ENCODE results near the gene UQCC3. TPM values are rescaled to one million over a fixed set of nuclear protein-coding genes. Genes with fewer than 3 reads are reported as not detected.

Gene UQCC3
- total RNA-seq, 4 donors from 2014 or later, result 4.2 to 10.9 (median 8.7) TPM

DNA sequence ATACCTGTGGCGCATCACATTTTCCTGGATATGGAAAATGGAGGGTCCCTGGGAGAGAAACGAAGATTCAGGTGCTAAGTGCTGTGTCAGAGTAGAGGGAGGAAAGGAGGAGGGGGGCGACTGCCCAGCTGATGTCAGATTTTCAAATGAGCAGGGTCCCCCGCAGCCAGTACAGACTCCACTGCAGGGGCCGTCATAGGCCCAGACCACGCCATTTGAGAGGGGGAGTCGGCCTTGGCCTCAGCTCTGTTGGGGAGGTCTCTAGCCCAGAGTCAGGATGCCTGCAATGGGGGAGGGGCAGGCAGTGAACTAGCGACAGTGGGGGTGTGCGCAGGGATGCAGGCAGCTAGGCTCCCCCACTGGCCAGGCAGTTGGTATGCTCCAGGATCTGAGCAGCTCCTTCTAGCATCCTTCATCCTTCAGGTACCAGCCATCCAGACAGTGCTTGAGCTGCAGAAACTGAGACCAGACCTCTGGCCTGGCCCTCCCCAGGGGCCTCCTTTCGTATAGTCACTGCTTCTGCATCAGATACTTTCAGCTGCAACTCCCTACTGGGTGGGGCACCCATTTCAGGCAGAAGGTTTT, 35.9 kb downstream of the UQCC3 start, which contains the start of the genes BSCL2 and GNG3:
BSCL2 (minus strand) TSS at position 148 of the 585 bp plus-strand sequence. CDS start 229 bp downstream, outside the sequence.
GNG3 (plus strand) TSS at position 400 of the 585 bp plus-strand sequence. CDS start 620 bp downstream, outside the sequence.
- TF ChIP-seq, protein P1, sequence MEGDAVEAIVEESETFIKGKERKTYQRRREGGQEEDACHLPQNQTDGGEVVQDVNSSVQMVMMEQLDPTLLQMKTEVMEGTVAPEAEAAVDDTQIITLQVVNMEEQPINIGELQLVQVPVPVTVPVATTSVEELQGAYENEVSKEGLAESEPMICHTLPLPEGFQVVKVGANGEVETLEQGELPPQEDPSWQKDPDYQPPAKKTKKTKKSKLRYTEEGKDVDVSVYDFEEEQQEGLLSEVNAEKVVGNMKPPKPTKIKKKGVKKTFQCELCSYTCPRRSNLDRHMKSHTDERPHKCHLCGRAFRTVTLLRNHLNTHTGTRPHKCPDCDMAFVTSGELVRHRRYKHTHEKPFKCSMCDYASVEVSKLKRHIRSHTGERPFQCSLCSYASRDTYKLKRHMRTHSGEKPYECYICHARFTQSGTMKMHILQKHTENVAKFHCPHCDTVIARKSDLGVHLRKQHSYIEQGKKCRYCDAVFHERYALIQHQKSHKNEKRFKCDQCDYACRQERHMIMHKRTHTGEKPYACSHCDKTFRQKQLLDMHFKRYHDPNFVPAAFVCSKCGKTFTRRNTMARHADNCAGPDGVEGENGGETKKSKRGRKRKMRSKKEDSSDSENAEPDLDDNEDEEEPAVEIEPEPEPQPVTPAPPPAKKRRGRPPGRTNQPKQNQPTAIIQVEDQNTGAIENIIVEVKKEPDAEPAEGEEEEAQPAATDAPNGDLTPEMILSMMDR (IDR thresholded peaks at IDR 0.05; ENCODE audit: low read depth), result no peak

DNA sequence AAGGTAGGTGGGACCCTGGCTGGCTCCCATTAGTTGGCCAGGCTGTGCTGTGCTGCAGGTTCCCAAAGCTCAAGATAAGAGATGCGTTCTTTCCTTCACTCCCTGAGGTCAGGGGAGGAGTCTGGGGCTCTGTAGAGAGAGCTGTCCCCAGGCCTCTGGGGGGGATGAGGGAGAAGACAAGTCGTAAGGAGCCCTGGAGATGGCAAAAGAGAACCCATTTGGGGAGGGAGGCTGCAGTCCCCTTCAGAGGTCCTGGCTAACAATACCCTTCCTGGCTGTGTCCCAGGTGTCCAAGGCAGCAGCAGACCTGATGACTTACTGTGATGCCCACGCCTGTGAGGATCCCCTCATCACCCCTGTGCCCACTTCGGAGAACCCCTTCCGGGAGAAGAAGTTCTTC, 36.9 kb downstream of the UQCC3 start:
- TF ChIP-seq, protein P1 (IDR thresholded peaks at IDR 0.05; ENCODE audit: low read depth), result no peak

DNA sequence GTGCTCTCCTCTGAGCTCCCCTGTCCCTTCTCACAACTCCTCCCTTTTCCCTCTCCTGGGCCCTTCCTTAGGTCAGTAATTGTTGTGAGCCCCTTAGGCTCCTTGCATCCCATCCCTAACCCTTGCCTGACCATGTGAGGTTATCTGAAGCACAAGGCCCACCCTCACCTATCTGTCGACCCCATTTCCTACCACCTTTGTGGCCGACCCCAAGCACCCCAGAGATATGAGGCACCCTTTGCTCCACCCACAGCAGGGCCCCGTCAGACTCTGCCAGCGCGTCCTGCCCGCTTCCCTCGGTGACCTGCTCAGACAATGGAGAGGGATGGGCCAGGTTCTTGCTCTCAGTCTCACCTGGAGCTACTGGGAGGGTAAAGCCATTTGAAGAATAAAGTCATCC, 37.3 kb downstream of the UQCC3 start:
- TF ChIP-seq, protein P1 (IDR thresholded peaks at IDR 0.05; ENCODE audit: low read depth), result no peak

DNA sequence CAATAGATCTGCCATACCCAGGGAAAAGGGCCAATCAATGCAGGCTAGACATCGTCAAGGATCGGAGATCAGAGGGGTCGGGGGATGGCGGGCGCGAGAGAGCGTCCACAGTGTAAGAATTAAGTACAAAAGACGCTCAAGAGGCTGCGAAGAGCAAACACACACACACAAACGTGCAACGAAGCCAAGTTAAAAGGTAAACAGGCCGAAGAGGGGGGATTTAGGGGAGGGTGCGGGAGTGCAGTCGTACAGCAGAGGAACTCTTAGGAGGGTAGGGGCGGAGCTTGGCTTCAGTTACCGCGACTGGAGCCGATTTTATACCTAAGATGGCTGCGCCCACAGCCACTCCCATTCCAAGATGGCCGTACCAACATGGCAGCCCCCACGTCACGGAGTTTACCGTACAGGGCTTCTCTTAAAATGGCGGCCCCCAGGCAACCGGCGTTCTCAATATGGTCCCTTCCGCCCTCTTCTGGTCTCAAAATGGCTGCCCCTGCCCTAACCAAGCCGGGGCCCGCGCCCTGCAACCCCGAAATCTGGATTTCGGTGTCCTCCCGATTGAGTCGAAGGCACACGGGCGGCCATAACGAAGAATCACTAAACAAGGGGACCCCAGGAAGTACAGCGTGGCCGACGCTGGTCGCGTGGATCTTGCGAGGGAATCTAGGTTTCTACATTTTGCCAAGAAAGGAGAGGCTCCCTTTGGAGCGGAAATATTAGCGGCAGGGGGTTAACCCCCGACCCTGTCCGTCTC, 38.0 kb downstream of the UQCC3 start:
- TF ChIP-seq, protein P1 (IDR thresholded peaks at IDR 0.05; ENCODE audit: low read depth), result no peak

DNA sequence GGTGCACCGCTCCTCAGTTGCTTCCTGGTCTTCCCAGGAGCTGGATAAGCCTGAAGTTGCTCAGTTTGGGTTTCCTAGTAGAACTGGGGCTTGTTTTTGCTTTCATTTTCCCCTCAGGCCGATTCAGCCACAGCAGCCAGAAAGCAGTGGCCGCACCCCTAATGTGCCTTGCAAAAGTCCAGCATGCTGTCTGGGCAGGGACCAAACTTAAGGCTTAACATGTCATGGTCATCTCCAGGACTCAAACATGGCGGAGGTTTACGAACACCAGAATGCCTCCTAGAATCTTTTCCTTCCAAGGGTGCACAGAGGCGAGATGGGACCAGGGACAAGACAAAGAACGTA, 38.5 kb downstream of the UQCC3 start:
- TF ChIP-seq, protein P1 (IDR thresholded peaks at IDR 0.05; ENCODE audit: low read depth), result no peak

DNA sequence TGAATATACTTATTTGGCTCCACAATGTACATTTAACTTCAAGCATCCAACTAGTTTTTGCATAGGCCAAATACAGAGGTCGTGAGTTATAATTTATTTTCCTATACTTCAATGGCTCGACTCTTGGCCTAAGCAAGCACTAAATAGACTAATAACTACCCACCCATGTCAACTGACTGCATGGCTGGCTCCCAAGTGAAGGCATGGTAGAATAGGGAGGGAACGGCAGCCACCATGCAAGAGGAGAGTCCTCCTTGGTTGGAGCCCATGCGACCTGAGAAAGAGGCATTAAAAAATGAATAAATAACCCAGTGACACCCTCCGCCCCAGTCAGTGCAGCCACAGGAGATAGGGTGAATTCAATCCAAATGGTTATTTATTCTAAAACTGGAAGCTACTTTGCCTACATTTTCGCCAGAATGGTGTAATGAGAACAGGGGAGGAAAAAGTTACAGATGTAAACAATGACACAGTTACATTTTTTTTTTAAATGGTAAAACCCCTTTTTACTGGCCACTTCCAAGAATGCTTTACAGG, 40.9 kb downstream of the UQCC3 start:
- TF ChIP-seq, protein P1 (IDR thresholded peaks at IDR 0.05; ENCODE audit: low read depth), result no peak

DNA sequence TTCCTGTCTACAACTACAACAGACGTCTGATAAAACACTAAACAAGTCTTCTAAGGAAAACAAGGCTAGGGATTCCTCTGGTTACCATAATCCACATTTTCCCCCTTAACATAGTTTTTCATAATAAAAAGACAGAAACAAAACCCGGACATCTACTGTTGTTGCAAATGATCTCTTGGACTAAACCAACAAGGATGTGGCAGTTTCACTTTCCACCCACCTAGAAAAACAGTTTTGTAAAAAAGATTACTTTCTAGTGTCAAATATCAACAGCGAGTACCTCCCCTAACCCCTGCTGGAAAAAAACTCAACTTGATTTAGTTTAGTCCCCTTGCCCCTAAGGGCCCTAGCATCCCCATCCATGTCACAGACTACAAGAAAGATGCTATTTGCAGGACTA, 41.4 kb downstream of the UQCC3 start:
- TF ChIP-seq, protein P1 (IDR thresholded peaks at IDR 0.05; ENCODE audit: low read depth), result no peak

Data from subcutaneous adipose tissue (tissue), 4 donors.